Panc1 (cell line): Measurements from ENCODE around the gene PRF1. TPM values are rescaled to one million over a fixed set of nuclear protein-coding genes. Genes with fewer than 3 reads are reported as not detected.

Source experiments
- ATAC-seq: fragments of 200-7000 bp; cut with Tn5 transposase; 2 replicates; pipeline ENCODE4 v1.9.1; 2020; ENCODE audit warnings: mild to moderate bottlenecking, moderate library complexity
- BruUV-seq: library from RNA; stranded (reverse); fragments of 400-500 nt; replicated peaks from 2 replicates; lab custom pipeline; 2021; lab: Mats Ljungman, UMichigan
- CTCF ChIA-PET: fragments of 300-600 bp; sonication (Branson Sonifier 250); formaldehyde crosslinking; loops from one replicate; lab custom pipeline; 2022; ENCODE audit warnings: antibody characterized with exemption; lab: Charles Lee
- POLR2A ChIA-PET: fragments of 300-600 bp; sonication (Branson Sonifier 250); formaldehyde crosslinking; loops from one replicate; lab custom pipeline; 2022; ENCODE audit warnings: antibody characterized with exemption; lab: Charles Lee
- DNase-seq: peaks from one replicate; pipeline ENCODE4 v3.0.0-alpha.2; 2010; ENCODE audit warnings: low read depth, low spot score
- H3K27ac ChIP-seq: 2 replicates; pipeline ENCODE4 v1.5.1; 2011; ENCODE audit warnings: mild to moderate bottlenecking, low read length, inconsistent platforms
- H3K27me3 ChIP-seq: fragments of 200-500 bp; sonication (Bioruptor generic); 2 replicates; pipeline ENCODE4 v1.6.0; 2014; ENCODE audit warnings: low read length, inconsistent platforms; ENCODE audit not compliant: control insufficient read depth, insufficient read depth
- H3K36me3 ChIP-seq: fragments of 200-500 bp; sonication (Bioruptor generic); 2 replicates; pipeline ENCODE4 v1.5.1; 2014; ENCODE audit warnings: inconsistent platforms, mild to moderate bottlenecking, low read length, moderate library complexity; ENCODE audit not compliant: control insufficient read depth, insufficient read depth
- H3K4me1 ChIP-seq: 2 replicates; pipeline ENCODE4 v1.5.1; 2011; ENCODE audit warnings: inconsistent platforms, mild to moderate bottlenecking, low read length, moderate library complexity; ENCODE audit not compliant: control insufficient read depth, insufficient read depth
- H3K4me3 ChIP-seq, 2 experiments: 2 replicates each; pipeline ENCODE4 v1.5.1; 2011 to 2012; ENCODE audit warnings: low read depth in 2 of 2, low read length in 2 of 2, mild to moderate bottlenecking in 2 of 2, inconsistent platforms in 1 of 2, moderate library complexity in 1 of 2
- H3K9me3 ChIP-seq: fragments of 200-500 bp; sonication (Bioruptor generic); 2 replicates; pipeline ENCODE4 v1.5.1; 2014; ENCODE audit warnings: low read depth, mild to moderate bottlenecking, inconsistent platforms, low read length, moderate library complexity; ENCODE audit not compliant: control insufficient read depth, insufficient read depth
- CTCF ChIP-seq: fragments of 450-650 bp; IDR thresholded peaks from 2 replicates; pipeline ENCODE4 v1.5.1; 2017; ENCODE audit warnings: mild to moderate bottlenecking
- POLR2AphosphoS5 ChIP-seq: IDR thresholded peaks from 2 replicates; pipeline ENCODE4 v1.6.1; 2012; ENCODE audit warnings: mild to moderate bottlenecking, low read depth, low read length, moderate library complexity
- SIN3A ChIP-seq: IDR thresholded peaks from 2 replicates; pipeline ENCODE4 v1.6.1; 2012; ENCODE audit warnings: low read depth, mild to moderate bottlenecking, low read length, moderate library complexity, borderline replicate concordance; ENCODE audit not compliant: insufficient read depth
- TCF7L2 ChIP-seq: IDR thresholded peaks from 2 replicates; pipeline ENCODE4 v1.6.1; 2011; ENCODE audit warnings: mild to moderate bottlenecking, low read depth, low read length, inconsistent platforms
- in situ Hi-C: cut with HindIII; loops from 2 replicates; pipeline ENCODE4 v1.10.0; 2016; ENCODE audit warnings: low sequenced_read_pairs, low pct_unique_long_range_greater_than_20kb
- intact Hi-C: fragments of 100-400 bp; cut with micrococcal nuclease; formaldehyde crosslinking; loops from one replicate; pipeline ENCODE4 v1.10.0; 2022; ENCODE audit not compliant: unreplicated experiment
- total RNA-seq: library from RNA; stranded (reverse); gene quantifications from one replicate; pipeline ENCODE4 v1.2.1, GENCODE V29; 2021; ENCODE audit not compliant: unreplicated experiment
- TF ChIP-seq, protein P1 (sequence below), 2 experiments: IDR thresholded peaks; 2 replicates each; pipeline ENCODE4 v1.6.1; 2011 to 2012; ENCODE audit warnings: low read depth in 2 of 2, control low read depth in 1 of 2, low read length in 1 of 2, mild to moderate bottlenecking in 1 of 2, moderate library complexity in 1 of 2; ENCODE audit not compliant: insufficient read depth in 1 of 2

The PRF1 gene
- total RNA-seq, 1 experiment from 2014 or later: not detected

DNA sequence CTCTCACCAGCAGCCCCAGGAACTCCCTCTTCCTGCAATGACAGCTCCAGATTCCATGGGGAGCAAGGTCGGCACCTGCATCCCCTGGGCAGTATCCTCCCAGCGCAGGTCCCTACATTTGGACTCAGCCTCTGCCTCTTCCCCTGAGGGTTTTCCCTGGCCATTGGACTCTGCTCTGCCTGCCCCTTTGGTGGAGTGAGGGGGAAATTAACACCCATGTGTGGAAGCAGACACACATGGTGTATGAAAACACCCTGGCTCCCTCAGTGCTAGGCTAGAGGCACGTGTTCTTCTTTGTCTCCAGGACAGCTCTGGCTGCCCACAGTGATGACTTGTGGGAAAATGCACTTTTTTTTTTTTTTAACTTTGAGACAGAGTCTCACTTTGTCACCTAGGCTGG lies 8.4 kb downstream of the PRF1 start:
- intact Hi-C loops: no loop called here
- ATAC-seq (no peak), DNase-seq (no peak)
- CTCF ChIA-PET: no interaction called here
- no peaks in the 10 kb centered on the region for H3K9me3 ChIP-seq
- H3K4me3 ChIP-seq: no peak overlapping the region
- no peaks in the 10 kb centered on the region for H3K36me3 ChIP-seq
- no peaks in the 10 kb centered on the region for H3K4me1 ChIP-seq
- BruUV-seq: no TSS peak
- H3K27me3 ChIP-seq: peaks cover 6% of the 10 kb centered on the region
- TF ChIP-seq, protein P1, sequence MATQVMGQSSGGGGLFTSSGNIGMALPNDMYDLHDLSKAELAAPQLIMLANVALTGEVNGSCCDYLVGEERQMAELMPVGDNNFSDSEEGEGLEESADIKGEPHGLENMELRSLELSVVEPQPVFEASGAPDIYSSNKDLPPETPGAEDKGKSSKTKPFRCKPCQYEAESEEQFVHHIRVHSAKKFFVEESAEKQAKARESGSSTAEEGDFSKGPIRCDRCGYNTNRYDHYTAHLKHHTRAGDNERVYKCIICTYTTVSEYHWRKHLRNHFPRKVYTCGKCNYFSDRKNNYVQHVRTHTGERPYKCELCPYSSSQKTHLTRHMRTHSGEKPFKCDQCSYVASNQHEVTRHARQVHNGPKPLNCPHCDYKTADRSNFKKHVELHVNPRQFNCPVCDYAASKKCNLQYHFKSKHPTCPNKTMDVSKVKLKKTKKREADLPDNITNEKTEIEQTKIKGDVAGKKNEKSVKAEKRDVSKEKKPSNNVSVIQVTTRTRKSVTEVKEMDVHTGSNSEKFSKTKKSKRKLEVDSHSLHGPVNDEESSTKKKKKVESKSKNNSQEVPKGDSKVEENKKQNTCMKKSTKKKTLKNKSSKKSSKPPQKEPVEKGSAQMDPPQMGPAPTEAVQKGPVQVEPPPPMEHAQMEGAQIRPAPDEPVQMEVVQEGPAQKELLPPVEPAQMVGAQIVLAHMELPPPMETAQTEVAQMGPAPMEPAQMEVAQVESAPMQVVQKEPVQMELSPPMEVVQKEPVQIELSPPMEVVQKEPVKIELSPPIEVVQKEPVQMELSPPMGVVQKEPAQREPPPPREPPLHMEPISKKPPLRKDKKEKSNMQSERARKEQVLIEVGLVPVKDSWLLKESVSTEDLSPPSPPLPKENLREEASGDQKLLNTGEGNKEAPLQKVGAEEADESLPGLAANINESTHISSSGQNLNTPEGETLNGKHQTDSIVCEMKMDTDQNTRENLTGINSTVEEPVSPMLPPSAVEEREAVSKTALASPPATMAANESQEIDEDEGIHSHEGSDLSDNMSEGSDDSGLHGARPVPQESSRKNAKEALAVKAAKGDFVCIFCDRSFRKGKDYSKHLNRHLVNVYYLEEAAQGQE (IDR thresholded peaks at IDR 0.05; ENCODE audit: insufficient read depth in 1 of 2, low read depth in 2 of 2, low read length in 1 of 2): no peak
- TF ChIP-seq SIN3A (no peak), TCF7L2 (no peak), POLR2AphosphoS5 (no peak), CTCF (no peak)
- in situ Hi-C loops: no loop called here
- no peak overlapping the region for H3K27ac ChIP-seq
- POLR2A ChIA-PET: no interaction called here

GRCh38 chr10:70593513-70593890 lies 9.0 kb downstream of the PRF1 start:
- Histone ChIP-seq H3K36me3 (no peaks in the 10 kb centered on the region), H3K4me3 (no peak overlapping the region), H3K27ac (no peak overlapping the region), H3K4me1 (no peaks in the 10 kb centered on the region), H3K9me3 (no peaks in the 10 kb centered on the region), H3K27me3 (peaks cover 7% of the 10 kb centered on the region)
- ATAC-seq: no peak
- in situ Hi-C loops (no loop called here), intact Hi-C loops (no loop called here)
- BruUV-seq: no TSS peak
- TF ChIP-seq, protein P1 (IDR thresholded peaks at IDR 0.05; ENCODE audit: insufficient read depth in 1 of 2, low read depth in 2 of 2, low read length in 1 of 2): no peak
- TF ChIP-seq TCF7L2: no peak
- TF ChIP-seq SIN3A: no peak
- TF ChIP-seq POLR2AphosphoS5: no peak
- TF ChIP-seq CTCF: no peak
- ChIA-PET CTCF (no interaction called here), POLR2A (no interaction called here)
- no peak for DNase-seq
